ENCODE measurements around the gene SAMHD1.
"Not testable (repeated sequence)": the region's sequence is repeated elsewhere in the genome, so short reads cannot be mapped to it uniquely, and the experiment has no call there.

The SAMHD1 gene

DNA sequence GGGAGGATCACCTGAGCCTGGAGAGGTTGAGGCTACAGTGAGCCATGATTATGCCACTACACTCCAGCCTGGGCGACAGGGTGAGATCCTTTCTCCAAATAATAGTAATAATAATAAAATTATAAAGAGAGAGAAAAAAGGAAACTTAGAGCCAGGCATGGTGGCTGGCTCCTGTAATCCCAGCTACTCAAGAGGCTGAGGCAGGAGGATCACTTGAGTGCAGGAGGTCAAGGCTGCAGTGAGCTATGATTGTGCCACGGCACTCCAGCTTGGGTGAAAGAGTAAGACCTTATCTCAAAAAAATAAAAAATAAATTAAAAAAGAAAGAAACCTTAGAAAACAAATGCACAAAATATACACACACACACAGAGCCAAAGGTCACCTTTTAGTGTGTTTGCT lies 5.2 kb upstream of the SAMHD1 start:
- no peaks in the 10 kb centered on the region for H3K4me1 ChIP-seq (ENCODE audit: control insufficient read depth, insufficient read depth, low read length, unreplicated experiment)
- H3K4me3 ChIP-seq (ENCODE audit: low read depth, low read length), result no peak overlapping the region
- H3K79me2 ChIP-seq (ENCODE audit: control insufficient read depth, insufficient read depth, low read length, unreplicated experiment), result no peaks in the 10 kb centered on the region
- no peak overlapping the region for H3K27ac ChIP-seq (ENCODE audit: low read depth, low read length)
- no peaks in the 10 kb centered on the region for H3K27me3 ChIP-seq (ENCODE audit: insufficient read depth, low read length)
- no peak overlapping the region for H2AFZ ChIP-seq (ENCODE audit: low read length, unreplicated experiment)
- no peaks in the 10 kb centered on the region for H3K36me3 ChIP-seq (ENCODE audit: insufficient read depth, low read length)

- no peaks in the 10 kb centered on the region for H3K36me3 ChIP-seq (ENCODE audit: insufficient read depth, low read length)
- H3K79me2 ChIP-seq (ENCODE audit: control insufficient read depth, insufficient read depth, low read length, unreplicated experiment), result peaks cover 5% of the 10 kb centered on the region
- no peaks in the 10 kb centered on the region for H3K27me3 ChIP-seq (ENCODE audit: insufficient read depth, low read length)
- H3K4me3 ChIP-seq (ENCODE audit: low read depth, low read length), result no peak overlapping the region
- H3K4me1 ChIP-seq (ENCODE audit: control insufficient read depth, insufficient read depth, low read length, unreplicated experiment), result no peaks in the 10 kb centered on the region
- H2AFZ ChIP-seq (ENCODE audit: low read length, unreplicated experiment), result no peak overlapping the region
- no peak overlapping the region for H3K27ac ChIP-seq (ENCODE audit: low read depth, low read length)
Observed at GRCh38 chr20:36956016-36956415, 4.5 kb upstream of the SAMHD1 start.

GRCh38 chr20:36951979-36952738 lies 651 bp upstream of the SAMHD1 start:
- peak overlapping the region; percentile 96 for H3K4me3 ChIP-seq (ENCODE audit: low read depth, low read length)
- H3K79me2 ChIP-seq (ENCODE audit: control insufficient read depth, insufficient read depth, low read length, unreplicated experiment), result peaks cover 43% of the 10 kb centered on the region
- H3K27ac ChIP-seq (ENCODE audit: low read depth, low read length), result peak overlapping the region; percentile 3; the same call in 1 of the 2 replicates
- peaks cover 8% of the 10 kb centered on the region for H3K4me1 ChIP-seq (ENCODE audit: control insufficient read depth, insufficient read depth, low read length, unreplicated experiment)
- no peaks in the 10 kb centered on the region for H3K36me3 ChIP-seq (ENCODE audit: insufficient read depth, low read length)
- H3K27me3 ChIP-seq (ENCODE audit: insufficient read depth, low read length), result no peaks in the 10 kb centered on the region
- H2AFZ ChIP-seq (ENCODE audit: low read length, unreplicated experiment), result peak overlapping the region; percentile 79

GRCh38 chr20:36950414-36951197 lies 902 bp downstream of the SAMHD1 start:
- no peaks in the 10 kb centered on the region for H3K36me3 ChIP-seq (ENCODE audit: insufficient read depth, low read length)
- peak overlapping the region; percentile 96 for H3K4me3 ChIP-seq (ENCODE audit: low read depth, low read length)
- no peaks in the 10 kb centered on the region for H3K27me3 ChIP-seq (ENCODE audit: insufficient read depth, low read length)
- peak overlapping the region; percentile 88 for H3K27ac ChIP-seq (ENCODE audit: low read depth, low read length)
- H2AFZ ChIP-seq (ENCODE audit: low read length, unreplicated experiment), result peak overlapping the region; percentile 73
- H3K79me2 ChIP-seq (ENCODE audit: control insufficient read depth, insufficient read depth, low read length, unreplicated experiment), result peaks cover 52% of the 10 kb centered on the region
- H3K4me1 ChIP-seq (ENCODE audit: control insufficient read depth, insufficient read depth, low read length, unreplicated experiment), result peaks cover 14% of the 10 kb centered on the region

DNA sequence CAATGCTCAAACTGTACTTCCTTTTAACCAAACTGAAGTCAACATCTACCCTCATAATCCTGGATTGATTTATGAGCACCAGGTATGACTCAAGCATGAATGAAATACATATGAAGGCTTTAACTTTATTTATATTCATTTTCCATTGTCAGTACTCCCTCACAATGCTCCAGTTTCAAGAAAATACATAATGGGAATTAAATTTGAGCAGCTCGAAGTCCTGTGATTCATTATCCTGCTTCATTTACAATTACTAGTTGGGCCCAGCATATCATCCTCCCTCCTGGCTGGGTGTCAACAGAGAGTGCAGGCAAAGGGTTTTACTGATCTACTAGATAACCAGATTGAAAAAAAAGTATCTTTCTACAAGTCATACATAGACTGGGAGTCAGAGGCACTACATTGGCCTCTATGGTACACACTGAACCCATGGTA lies 10.1 kb downstream of the SAMHD1 start:
- Histone ChIP-seq H3K79me2 (ENCODE audit: control insufficient read depth, insufficient read depth, low read length, unreplicated experiment) (peaks cover 50% of the 10 kb centered on the region), H3K4me3 (ENCODE audit: low read depth, low read length) (no peak overlapping the region), H3K36me3 (ENCODE audit: insufficient read depth, low read length) (peaks cover 40% of the 10 kb centered on the region), H2AFZ (ENCODE audit: low read length, unreplicated experiment) (no peak overlapping the region), H3K27me3 (ENCODE audit: insufficient read depth, low read length) (no peaks in the 10 kb centered on the region), H3K27ac (ENCODE audit: low read depth, low read length) (peak overlapping the region; percentile 47), H3K4me1 (ENCODE audit: control insufficient read depth, insufficient read depth, low read length, unreplicated experiment) (peaks cover 43% of the 10 kb centered on the region)

GRCh38 chr20:36937402-36937770 lies 14.1 kb downstream of the SAMHD1 start:
- H3K36me3 ChIP-seq (ENCODE audit: insufficient read depth, low read length), result peaks cover 27% of the 10 kb centered on the region
- H3K27ac ChIP-seq (ENCODE audit: low read depth, low read length), result 0 out of 2 replicates have a peak overlapping the region, but pooled peaks have one; percentile 4
- peaks cover 34% of the 10 kb centered on the region for H3K79me2 ChIP-seq (ENCODE audit: control insufficient read depth, insufficient read depth, low read length, unreplicated experiment)
- no peaks in the 10 kb centered on the region for H3K27me3 ChIP-seq (ENCODE audit: insufficient read depth, low read length)
- peaks cover 33% of the 10 kb centered on the region for H3K4me1 ChIP-seq (ENCODE audit: control insufficient read depth, insufficient read depth, low read length, unreplicated experiment)
- no peak overlapping the region for H2AFZ ChIP-seq (ENCODE audit: low read length, unreplicated experiment)
- no peak overlapping the region for H3K4me3 ChIP-seq (ENCODE audit: low read depth, low read length)

DNA sequence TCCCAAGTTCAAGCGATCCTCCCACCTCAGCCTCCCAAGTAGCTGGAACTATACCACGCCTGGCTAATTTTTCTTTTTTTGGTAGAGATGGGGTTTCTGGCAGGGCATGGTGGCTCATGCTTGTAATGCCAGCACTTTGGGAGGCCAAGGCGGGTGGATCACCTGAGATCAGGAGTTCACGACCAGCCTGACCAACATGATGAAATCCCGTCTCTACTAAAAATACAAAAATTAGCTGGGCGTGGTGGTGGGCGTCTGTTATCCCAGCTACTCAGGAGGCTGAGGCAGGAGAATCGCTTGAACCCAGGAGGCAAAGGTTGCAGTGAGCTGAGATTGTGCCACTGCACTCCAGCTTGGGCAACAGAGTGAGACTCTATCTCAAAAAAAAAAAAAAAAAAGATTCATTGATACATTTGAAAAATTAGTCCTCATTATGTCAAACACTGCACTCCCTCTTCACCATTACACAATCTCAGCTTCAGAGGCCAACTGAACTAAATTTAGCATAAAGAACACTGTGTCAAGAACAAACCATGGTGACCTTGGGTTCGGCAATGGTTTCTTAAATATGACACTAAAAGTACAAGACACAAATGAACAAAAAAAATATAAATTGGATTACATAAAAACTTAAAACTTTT lies 14.6 kb downstream of the SAMHD1 start:
- H3K79me2 ChIP-seq (ENCODE audit: control insufficient read depth, insufficient read depth, low read length, unreplicated experiment), result peaks cover 31% of the 10 kb centered on the region
- H3K4me1 ChIP-seq (ENCODE audit: control insufficient read depth, insufficient read depth, low read length, unreplicated experiment), result peaks cover 31% of the 10 kb centered on the region
- H3K27ac ChIP-seq (ENCODE audit: low read depth, low read length), result 0 out of 2 replicates have a peak overlapping the region, but pooled peaks have one; percentile 4
- not testable (repeated sequence) for H3K4me3 ChIP-seq (ENCODE audit: low read depth, low read length); H2AFZ ChIP-seq (ENCODE audit: low read length, unreplicated experiment); H3K27me3 ChIP-seq (ENCODE audit: insufficient read depth, low read length)
- peaks cover 25% of the 10 kb centered on the region for H3K36me3 ChIP-seq (ENCODE audit: insufficient read depth, low read length)

DNA sequence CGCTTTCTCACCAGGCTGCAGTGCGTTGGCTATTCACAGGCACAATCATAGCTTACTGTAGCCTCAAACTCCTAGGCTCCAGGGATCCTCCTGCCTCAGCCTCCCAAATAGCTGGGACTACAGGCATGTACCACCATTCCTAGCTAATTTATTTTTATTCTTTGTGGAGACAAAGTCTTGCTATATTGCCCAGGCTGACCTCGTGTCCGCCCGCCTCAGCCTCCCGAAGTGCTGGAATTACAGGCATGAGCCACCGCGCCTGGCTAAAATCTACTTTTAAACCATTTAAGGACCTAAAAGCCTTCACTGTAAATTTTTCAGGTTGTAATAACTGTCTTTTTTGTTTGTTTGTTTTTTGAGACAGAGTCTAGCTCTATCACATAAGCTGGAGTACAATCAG lies 15.2 kb downstream of the SAMHD1 start:
- Histone ChIP-seq H3K36me3 (ENCODE audit: insufficient read depth, low read length) (peaks cover 22% of the 10 kb centered on the region), H3K27ac (ENCODE audit: low read depth, low read length) (no peak overlapping the region), H3K4me3 (ENCODE audit: low read depth, low read length) (no peak overlapping the region), H3K4me1 (ENCODE audit: control insufficient read depth, insufficient read depth, low read length, unreplicated experiment) (peaks cover 28% of the 10 kb centered on the region), H3K79me2 (ENCODE audit: control insufficient read depth, insufficient read depth, low read length, unreplicated experiment) (peaks cover 28% of the 10 kb centered on the region), H3K27me3 (ENCODE audit: insufficient read depth, low read length) (no peaks in the 10 kb centered on the region), H2AFZ (ENCODE audit: low read length, unreplicated experiment) (no peak overlapping the region)

DNA sequence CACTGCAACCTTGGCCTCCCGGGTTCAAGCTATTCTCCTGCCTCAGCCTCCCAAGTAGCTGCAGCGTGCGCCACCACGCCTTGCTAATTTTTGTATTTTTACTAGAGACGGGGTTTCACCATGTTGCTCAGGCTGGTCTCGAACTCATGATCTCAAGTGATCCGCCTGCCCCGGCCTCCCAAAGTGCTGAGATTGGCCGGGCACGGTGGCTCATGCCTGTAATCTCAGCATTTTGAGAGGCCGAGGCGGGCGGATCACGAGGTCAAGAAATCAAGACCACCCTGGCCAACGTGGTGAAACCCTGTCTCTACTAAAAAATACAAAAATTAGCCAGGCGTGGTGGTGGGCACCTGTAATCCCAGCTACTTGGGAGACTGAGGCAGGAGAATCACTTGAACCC lies 17.9 kb downstream of the SAMHD1 start:
- peaks cover 36% of the 10 kb centered on the region for H3K4me1 ChIP-seq (ENCODE audit: control insufficient read depth, insufficient read depth, low read length, unreplicated experiment)
- not testable (repeated sequence) for H3K27ac ChIP-seq (ENCODE audit: low read depth, low read length); H2AFZ ChIP-seq (ENCODE audit: low read length, unreplicated experiment); H3K4me3 ChIP-seq (ENCODE audit: low read depth, low read length); H3K27me3 ChIP-seq (ENCODE audit: insufficient read depth, low read length)
- H3K79me2 ChIP-seq (ENCODE audit: control insufficient read depth, insufficient read depth, low read length, unreplicated experiment), result peaks cover 27% of the 10 kb centered on the region
- peaks cover 22% of the 10 kb centered on the region for H3K36me3 ChIP-seq (ENCODE audit: insufficient read depth, low read length)

DNA sequence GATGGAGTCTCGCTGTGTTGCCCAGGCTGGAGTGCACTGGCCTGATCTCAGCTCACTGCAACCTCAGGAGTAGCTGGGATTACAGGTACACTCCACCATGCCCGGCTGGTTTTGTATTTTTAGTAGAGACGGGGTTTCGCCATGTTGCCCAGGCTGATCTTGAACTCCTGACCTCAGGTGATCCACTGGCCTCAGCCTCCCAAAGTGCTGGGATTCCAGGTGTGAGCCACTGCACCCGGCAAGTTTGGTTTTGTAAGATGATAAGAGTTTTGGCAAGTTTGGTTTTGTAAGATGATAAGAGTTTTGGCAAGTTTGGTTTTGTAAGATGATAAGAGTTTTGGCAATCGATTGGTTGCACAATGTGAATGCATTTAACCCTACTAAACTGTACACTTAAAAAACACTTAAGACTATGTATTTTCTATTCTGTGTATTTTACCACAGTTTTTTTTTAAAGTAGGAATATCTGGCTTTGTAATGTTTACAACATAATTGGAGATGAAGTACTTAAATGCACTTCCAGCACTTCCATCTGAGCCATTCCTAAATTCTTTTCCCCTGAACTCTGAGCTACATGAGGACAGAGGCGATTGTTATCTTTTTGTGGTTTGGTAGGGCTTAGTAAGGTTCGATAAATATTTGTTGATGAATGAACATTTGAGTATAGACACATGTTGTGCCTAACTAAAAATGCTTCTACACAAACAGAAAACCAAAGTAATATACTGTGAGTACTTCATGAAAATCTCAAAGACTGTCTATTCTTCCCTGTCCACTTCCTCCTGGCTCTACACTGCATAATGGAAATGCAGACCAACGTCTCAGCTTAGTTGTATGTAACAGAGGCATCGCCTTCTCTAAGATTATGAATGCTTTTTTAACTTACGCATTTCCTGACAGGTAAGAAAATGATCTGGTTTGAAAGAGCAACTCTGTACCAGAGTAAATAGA lies 18.8 kb downstream of the SAMHD1 start:
- H3K36me3 ChIP-seq (ENCODE audit: insufficient read depth, low read length), result peaks cover 24% of the 10 kb centered on the region
- peaks cover 27% of the 10 kb centered on the region for H3K79me2 ChIP-seq (ENCODE audit: control insufficient read depth, insufficient read depth, low read length, unreplicated experiment)
- H3K27me3 ChIP-seq (ENCODE audit: insufficient read depth, low read length), result no peaks in the 10 kb centered on the region
- H3K27ac ChIP-seq (ENCODE audit: low read depth, low read length), result 0 out of 2 replicates have a peak overlapping the region, but pooled peaks have one; percentile 2
- peaks cover 36% of the 10 kb centered on the region for H3K4me1 ChIP-seq (ENCODE audit: control insufficient read depth, insufficient read depth, low read length, unreplicated experiment)
- no peak overlapping the region for H2AFZ ChIP-seq (ENCODE audit: low read length, unreplicated experiment)
- H3K4me3 ChIP-seq (ENCODE audit: low read depth, low read length), result no peak overlapping the region
